ENCODE data around the gene ASTN1.

GRCh38 chr1:176888471-176889032 lies 276.0 kb downstream of the ASTN1 start:
- TF ChIP-seq, protein P1, sequence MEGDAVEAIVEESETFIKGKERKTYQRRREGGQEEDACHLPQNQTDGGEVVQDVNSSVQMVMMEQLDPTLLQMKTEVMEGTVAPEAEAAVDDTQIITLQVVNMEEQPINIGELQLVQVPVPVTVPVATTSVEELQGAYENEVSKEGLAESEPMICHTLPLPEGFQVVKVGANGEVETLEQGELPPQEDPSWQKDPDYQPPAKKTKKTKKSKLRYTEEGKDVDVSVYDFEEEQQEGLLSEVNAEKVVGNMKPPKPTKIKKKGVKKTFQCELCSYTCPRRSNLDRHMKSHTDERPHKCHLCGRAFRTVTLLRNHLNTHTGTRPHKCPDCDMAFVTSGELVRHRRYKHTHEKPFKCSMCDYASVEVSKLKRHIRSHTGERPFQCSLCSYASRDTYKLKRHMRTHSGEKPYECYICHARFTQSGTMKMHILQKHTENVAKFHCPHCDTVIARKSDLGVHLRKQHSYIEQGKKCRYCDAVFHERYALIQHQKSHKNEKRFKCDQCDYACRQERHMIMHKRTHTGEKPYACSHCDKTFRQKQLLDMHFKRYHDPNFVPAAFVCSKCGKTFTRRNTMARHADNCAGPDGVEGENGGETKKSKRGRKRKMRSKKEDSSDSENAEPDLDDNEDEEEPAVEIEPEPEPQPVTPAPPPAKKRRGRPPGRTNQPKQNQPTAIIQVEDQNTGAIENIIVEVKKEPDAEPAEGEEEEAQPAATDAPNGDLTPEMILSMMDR (conservative IDR thresholded peaks at IDR 0.05; ENCODE audit: low read depth, low read length): no peak
- TF ChIP-seq CHD1 (IDR thresholded peaks at IDR 0.05; ENCODE audit: low read depth, low read length) (no peak), POLR2A (IDR thresholded peaks at IDR 0.05; ENCODE audit: low read depth, low read length) (no peak)

Data from IMR-90 (cell line).